Measurements from ENCODE around the gene ID1. TPM values are rescaled to one million over a fixed set of nuclear protein-coding genes. Genes with fewer than 3 reads are reported as not detected.
"Not testable (repeated sequence)": the region's sequence is repeated elsewhere in the genome, so short reads cannot be mapped to it uniquely, and the experiment has no call there.

Gene ID1
- total RNA-seq, 1 donor from 2014 or later: 91.5 TPM

DNA sequence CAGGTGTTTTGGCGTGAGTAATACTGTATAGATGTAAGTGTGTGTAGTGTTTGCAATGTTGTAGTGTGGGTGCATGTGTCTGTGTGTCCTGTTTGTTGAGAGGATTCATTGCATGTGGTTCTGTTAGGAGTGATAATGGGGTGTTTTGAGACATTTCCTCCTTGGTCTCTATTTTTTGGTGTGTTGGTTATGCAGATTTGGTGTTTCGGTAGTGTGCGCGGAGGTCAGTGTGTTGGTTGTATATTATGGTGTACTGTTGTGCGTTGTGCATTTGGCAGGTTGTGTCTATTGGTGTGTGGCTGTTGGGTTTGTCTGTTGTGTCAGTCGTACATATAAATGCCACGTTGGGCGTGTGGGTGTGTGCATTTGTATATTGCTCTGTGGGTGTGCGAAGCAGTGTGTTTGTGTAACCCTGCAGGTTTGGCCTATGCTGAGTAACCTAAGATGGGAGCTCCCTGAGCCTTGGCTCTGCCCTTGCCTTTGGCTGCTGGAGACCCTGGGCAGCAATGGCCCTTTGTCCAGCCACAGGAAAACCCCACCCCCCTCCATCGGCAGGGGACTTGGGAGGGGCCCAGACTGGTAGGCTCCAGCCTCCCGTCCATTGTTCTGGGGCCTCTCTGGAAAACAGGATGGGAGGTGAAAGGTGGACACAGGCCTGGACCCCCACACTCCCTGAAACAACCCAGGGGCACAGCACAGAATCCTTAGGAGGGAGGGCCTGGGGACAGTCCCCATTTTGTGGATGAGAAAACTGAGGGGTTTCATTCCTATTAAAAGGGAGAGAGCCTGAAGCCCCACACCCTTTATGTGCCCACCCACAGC, 10.3 kb upstream of the ID1 start:
- Histone ChIP-seq H3K4me1 (peaks cover 43% of the 10 kb centered on the region), H3K9me3 (replicated peaks) (no peaks in the 10 kb centered on the region), H3K27me3 (ENCODE audit: low read depth) (no peaks in the 10 kb centered on the region), H3K36me3 (no peaks in the 10 kb centered on the region), H3K4me3 (no peak overlapping the region), H3K27ac (replicated peaks) (peak overlapping the region; percentile 89)
- TF ChIP-seq, protein P1, sequence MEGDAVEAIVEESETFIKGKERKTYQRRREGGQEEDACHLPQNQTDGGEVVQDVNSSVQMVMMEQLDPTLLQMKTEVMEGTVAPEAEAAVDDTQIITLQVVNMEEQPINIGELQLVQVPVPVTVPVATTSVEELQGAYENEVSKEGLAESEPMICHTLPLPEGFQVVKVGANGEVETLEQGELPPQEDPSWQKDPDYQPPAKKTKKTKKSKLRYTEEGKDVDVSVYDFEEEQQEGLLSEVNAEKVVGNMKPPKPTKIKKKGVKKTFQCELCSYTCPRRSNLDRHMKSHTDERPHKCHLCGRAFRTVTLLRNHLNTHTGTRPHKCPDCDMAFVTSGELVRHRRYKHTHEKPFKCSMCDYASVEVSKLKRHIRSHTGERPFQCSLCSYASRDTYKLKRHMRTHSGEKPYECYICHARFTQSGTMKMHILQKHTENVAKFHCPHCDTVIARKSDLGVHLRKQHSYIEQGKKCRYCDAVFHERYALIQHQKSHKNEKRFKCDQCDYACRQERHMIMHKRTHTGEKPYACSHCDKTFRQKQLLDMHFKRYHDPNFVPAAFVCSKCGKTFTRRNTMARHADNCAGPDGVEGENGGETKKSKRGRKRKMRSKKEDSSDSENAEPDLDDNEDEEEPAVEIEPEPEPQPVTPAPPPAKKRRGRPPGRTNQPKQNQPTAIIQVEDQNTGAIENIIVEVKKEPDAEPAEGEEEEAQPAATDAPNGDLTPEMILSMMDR (IDR thresholded peaks at IDR 0.05; ENCODE audit: borderline replicate concordance): no peak
- DNase-seq: peak; percentile 63
- intact Hi-C loops (cut with micrococcal nuclease): no loop called here

DNA sequence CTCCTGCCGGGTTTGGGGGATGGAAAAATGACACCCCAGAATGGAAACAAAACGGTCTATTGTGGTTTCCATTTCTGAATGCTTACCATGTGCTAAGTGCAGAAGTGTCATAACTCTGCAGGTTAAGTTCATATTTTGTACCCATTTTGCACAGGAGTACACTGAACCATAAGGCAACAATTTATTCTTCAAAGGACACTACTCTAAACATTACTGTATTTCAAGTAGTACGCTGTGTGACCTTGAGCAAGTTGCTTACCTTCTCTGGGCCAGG, 9.8 kb upstream of the ID1 start:
- DNase-seq: no peak
- no peaks in the 10 kb centered on the region for H3K9me3 ChIP-seq (replicated peaks)
- no peaks in the 10 kb centered on the region for H3K27me3 ChIP-seq (ENCODE audit: low read depth)
- TF ChIP-seq, protein P1 (IDR thresholded peaks at IDR 0.05; ENCODE audit: borderline replicate concordance): no peak
- peak overlapping the region; percentile 89 for H3K27ac ChIP-seq (replicated peaks)
- H3K4me3 ChIP-seq: no peak overlapping the region
- intact Hi-C loops (cut with micrococcal nuclease): no loop called here
- peaks cover 43% of the 10 kb centered on the region for H3K4me1 ChIP-seq
- H3K36me3 ChIP-seq: no peaks in the 10 kb centered on the region

DNA sequence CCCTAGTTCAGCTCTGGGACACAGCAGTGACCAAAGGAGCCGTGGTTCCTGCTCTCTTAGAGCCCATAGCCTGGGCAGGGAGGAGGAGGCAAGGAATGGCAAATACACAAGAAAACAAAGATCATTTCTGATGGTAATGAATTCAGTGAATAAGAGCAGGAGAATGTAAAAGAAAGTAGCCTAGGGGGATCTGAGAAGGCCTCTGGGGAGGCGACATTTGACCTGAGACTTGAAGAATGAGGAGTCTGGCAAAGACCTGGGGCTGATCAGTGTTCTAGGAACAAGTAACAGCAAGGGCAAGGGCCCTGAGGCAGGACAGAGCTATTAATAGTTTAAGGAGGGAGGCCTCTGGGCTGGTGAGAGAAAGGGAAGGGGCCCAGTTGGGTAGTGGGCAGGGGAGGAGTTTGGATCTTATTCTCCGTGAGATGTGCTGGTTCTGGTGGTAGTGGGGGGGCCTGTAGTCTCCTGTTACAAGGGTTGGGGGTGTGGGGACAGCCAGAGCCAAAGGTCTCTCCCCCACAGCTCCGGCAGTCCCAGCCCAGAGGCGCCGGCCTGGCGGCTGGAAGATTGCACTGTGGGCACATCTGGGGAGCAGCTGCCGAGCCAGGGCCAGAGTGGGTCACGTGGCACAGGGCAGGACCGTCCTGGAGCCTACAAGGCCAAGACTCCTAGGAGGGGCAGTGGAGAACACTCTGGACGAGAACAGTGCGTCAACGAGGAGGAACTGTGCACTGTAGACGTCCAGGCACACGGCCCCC, 9.3 kb upstream of the ID1 start:
- no peaks in the 10 kb centered on the region for H3K9me3 ChIP-seq (replicated peaks)
- no peaks in the 10 kb centered on the region for H3K27me3 ChIP-seq (ENCODE audit: low read depth)
- DNase-seq: peak; percentile 89
- peaks cover 43% of the 10 kb centered on the region for H3K4me1 ChIP-seq
- TF ChIP-seq, protein P1 (IDR thresholded peaks at IDR 0.05; ENCODE audit: borderline replicate concordance): no peak
- intact Hi-C loops (cut with micrococcal nuclease): no loop called here
- peak overlapping the region; percentile 89 for H3K27ac ChIP-seq (replicated peaks)
- no peak overlapping the region for H3K4me3 ChIP-seq
- no peaks in the 10 kb centered on the region for H3K36me3 ChIP-seq

DNA sequence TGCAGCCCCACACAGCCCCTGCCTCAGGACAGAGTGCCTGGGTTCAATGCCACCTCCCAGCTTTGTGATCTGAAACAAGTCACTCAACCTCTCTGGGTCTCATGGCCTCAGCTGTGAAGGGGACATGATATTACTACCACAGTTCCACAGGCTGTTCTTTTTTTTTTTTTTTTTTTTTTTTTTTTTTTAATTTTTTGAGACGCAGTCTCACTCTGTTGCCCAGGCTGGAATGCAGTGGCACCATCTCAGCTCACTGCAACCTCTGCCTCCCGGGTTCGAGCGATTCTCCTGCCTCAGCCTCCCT, 8.7 kb upstream of the ID1 start:
- H3K4me3 ChIP-seq; H3K9me3 ChIP-seq (replicated peaks); DNase-seq; H3K27me3 ChIP-seq (ENCODE audit: low read depth); intact Hi-C loops (cut with micrococcal nuclease); H3K36me3 ChIP-seq: not testable (repeated sequence)
- Histone ChIP-seq H3K27ac (replicated peaks) (peak overlapping the region; percentile 89), H3K4me1 (peaks cover 43% of the 10 kb centered on the region)

DNA sequence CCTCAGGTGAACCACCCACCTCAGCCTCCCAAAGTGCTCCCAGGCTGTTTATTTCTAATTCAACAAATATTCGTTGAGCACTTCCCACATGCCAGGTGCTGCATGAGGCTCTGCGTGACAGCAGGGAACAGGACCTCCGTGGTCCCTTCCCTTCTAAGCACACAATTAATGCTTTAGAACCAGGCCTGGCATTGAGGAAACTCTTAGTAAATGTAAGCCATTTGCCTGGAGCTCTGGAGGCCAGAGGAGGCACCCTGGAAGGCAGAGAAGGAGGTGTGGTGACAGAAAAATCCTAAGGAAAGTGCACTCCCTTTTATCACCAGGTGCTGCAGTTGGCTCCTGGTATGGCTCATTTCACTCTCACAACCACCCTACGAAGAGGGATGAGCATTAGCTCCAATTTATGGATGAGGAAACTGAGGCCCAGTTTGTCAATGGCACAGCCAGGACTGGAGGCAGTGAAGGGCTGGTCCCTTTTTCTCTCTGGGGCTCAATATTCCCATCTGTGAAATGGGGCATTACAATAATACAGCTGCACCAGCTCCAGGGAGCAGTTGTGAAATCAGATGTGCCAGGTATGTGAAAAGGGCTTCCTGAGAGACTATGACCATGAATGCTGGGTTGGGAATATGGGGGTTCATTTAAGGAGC, 8.1 kb upstream of the ID1 start:
- Histone ChIP-seq H3K4me3 (no peak overlapping the region), H3K9me3 (replicated peaks) (no peaks in the 10 kb centered on the region), H3K27me3 (ENCODE audit: low read depth) (no peaks in the 10 kb centered on the region), H3K27ac (replicated peaks) (peak overlapping the region; percentile 89), H3K36me3 (no peaks in the 10 kb centered on the region), H3K4me1 (peaks cover 43% of the 10 kb centered on the region)
- intact Hi-C loops (cut with micrococcal nuclease): no loop called here
- DNase-seq: no peak
- TF ChIP-seq, protein P1 (IDR thresholded peaks at IDR 0.05; ENCODE audit: borderline replicate concordance): no peak

DNA sequence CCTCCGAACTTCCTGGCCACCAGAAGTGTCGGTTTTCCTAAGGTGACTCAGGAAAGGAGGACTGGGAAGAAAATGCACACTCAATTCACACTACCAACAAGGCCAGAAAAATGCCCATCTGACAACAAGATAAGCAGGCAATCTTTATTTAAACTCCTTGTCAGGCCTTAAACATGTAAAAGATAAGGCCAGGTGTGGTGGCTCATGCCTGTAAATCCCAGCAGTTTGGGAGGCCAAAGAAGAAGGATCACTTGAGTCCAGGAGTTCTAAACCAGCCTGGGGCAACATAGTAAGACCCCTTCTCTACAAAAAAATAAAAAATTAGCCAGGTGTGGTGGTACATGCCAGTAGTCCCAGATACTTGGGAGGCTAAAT, 7.6 kb upstream of the ID1 start:
- Histone ChIP-seq H3K27ac (replicated peaks) (peak overlapping the region; percentile 89), H3K4me1 (peaks cover 43% of the 10 kb centered on the region), H3K36me3 (no peaks in the 10 kb centered on the region), H3K9me3 (replicated peaks) (no peaks in the 10 kb centered on the region), H3K27me3 (ENCODE audit: low read depth) (no peaks in the 10 kb centered on the region), H3K4me3 (no peak overlapping the region)
- intact Hi-C loops (cut with micrococcal nuclease): no loop called here
- no peak for DNase-seq
- TF ChIP-seq, protein P1 (IDR thresholded peaks at IDR 0.05; ENCODE audit: borderline replicate concordance): no peak

Measured in left ventricle myocardium inferior (tissue), 1 donor.